HG03565 (cell line): ENCODE data around the gene PTH2.
"Not testable (repeated sequence)": the region's sequence is repeated elsewhere in the genome, so short reads cannot be mapped to it uniquely, and the experiment has no call there.

Experiments
- ATAC-seq: cut with Tn5 transposase; IDR thresholded peaks from one replicate; pipeline ENCODE4 v1.9.1; 2021; ENCODE audit warnings: mild to moderate bottlenecking, moderate library complexity; ENCODE audit not compliant: unreplicated experiment

Gene PTH2

DNA sequence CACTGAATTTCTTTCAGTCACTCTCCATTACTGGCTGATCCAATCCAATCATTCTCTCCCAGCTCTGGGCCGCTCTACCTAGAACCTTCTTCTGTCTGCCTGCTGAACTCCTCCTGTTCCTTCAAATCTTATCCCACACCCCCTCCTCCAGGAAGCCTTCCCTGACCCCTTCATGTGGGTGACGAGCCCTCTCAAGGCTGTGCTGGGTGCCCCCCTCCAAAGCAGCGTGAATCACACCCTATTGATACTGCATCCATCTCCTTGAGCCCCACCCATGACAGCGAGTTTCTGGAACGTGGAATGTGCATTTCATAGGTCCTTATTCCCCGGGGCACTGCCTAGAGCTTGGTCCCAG is 25.2 kb upstream of the PTH2 start:
- ATAC-seq = no peak

DNA sequence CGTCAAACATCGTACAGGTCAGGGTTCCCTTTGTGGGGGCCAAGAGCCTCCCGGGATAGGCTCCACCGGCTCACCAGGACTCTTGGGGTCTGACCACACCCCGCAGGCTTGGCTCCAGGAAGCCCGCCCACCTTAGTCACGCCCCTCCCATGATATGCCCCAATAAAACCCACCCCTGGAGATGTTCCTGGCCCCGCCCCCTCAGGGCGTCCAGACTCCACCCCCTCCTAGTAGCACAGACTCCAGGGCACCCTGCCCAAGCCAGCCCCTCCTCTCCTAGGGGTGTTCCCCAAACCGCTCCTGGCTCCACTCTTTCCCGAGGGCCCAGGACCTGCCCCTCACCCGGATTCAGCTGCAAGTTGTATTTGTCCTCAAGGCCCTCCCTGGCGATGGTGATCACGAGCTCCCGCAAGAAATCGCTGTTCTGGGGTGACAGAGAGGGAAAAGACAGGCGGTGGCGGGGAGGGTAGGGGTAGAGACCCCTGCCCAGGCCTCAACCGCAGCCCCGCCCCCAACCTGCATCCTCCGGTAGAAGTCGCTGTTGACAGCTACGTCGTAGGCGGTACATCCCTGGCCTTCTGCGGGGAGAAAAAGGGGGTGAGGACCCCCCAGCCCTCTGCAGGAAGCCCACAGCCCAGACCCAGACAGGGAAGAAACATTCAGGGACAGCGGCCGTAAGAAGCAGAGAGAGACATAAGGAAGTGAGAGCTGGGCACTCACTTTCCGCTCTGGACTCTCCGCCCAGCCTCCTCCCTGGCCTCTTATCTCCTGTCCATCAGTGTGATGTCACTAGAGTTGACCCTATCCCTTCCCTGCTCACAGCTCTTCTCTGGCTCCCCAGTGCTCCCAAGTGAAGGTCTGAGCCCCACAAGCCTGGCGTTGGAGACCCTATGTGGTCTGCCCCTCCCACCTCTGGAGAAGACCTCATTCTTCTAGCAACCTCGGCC is 24.5 kb upstream of the PTH2 start:
- no peak for ATAC-seq

DNA sequence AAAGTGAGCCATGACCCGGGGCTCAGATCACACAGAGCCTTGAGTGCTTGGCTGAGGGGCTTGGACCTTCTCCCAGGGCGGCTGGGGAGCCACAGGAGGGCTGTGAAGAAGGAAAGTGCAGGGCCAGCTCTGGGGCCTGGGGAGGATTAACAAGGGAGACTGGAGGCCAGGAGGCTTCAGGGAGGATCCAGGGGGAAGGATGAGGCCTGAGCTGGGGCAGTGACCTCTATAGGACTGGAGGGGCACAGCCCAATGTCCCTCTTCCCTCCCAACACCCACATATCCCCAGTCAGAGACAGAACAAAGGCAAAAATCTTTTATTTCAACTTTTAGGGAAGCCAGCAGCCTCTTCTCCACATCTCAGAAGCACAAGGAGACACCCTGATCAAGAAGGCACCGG is 22.8 kb upstream of the PTH2 start:
- no peak for ATAC-seq

DNA sequence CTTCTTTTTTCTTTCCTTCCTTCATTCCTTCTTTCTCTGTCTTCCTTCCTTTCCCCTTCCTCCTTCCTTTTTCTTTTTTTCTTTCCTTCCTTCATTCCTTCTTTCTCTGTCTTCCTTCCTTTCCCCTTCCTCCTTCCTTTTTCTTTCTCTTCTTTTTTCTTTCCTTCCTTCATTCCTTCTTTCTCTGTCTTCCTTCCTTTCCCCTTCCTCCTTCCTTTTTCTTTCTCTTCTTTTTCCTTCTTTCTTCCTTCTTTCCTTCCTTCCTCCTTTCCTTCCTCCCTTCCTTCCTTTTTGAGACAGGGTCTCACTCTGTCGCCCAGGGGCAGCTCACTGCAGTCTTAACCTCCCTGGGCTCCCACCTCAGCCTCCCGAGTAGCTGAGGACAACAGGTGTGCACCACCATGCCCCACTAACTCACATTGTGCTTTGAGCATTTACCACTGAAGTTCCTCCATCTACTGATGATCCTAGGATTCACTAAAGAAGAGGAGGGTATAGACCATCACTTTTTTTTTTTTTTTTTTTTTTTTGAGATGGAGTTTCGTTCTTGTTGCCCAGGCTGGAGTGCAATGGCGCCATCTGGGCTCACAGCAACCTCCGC is 21.0 kb upstream of the PTH2 start:
- ATAC-seq = not testable (repeated sequence)

DNA sequence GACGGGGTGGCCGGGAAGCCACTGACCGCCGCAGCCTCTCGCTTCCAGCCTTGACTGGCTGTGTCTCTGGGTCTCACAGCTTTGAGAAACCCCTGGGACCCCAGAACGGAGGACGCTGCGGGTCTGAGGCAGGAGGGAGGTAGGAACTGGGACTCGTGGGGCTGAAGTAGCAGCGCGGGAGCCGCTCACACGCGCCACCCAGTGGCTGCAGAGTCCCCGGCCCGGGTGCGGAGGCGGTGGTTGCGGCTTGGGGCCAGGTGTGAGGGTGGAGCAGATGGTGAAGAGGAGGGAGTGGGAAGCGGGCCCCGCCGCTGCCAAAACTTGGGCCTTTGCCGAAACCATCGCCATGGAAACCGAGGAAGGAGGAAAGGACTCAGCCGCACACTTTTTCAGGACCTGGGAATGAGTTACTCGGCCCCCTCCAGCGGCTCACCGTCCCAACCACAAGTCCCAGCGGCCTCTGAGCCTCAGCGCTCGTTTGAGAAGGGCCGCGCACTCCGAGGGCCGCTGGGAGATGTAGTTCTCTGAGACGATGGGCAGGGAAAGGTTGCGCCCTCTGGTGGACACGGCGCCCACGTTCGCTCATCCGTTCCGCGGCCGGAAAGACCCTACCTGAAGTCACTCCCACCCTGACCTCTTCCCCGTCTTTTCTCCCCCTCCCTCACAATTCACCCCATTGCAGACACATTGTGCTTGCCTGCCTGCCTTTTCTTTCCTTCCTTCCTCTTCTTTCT is 20.3 kb upstream of the PTH2 start:
- ATAC-seq = peak; percentile 66

DNA sequence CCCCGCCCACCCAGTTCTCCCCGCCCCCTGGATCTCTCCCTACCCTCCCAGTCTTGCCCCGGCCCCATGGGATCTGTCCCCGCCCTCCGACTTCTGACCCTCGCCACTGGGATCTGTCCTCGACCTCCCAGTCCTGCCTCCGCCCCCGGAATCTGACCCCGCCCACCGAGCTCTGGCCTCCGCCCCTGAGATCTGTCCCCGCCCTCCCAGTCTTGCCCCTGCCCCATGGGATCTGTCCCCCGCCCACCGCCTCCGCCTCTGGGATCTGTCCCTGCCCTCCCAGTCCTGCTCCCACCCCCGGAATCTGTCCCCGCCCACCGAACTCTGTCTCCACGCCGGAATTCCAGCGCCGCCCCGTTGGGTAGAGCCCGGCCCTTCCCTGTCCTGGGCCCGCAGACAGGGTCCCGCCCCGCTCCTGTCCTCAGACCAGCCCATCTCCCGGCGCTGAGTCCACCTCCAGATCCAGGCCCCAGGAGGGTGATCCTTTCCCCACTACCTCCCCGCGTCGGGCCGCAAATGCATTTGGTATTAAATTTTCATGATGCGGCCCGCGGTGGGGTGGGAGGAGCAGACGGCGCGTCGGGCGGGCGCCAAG is 19.6 kb upstream of the PTH2 start:
- ATAC-seq = no peak

DNA sequence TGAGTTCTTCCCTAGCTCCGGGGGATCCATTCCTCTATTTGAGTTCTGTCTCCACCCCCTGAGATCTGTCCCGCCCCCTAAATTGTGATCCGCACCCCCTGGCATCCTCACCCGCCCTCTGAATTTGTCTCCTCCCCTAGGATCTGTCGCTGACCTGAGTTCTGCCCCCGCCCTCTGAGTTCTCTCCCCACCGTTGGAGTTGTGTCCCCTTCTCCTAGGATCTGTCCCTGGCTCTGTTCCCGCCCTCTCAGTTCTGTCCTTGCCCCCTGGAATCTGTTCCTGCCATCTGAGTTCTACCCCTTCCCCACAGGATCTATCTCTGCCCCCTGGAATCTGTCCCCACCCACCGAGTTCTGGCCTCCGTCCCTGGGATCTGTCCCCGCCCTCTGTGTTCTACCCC is 19.1 kb upstream of the PTH2 start:
- ATAC-seq = no peak

DNA sequence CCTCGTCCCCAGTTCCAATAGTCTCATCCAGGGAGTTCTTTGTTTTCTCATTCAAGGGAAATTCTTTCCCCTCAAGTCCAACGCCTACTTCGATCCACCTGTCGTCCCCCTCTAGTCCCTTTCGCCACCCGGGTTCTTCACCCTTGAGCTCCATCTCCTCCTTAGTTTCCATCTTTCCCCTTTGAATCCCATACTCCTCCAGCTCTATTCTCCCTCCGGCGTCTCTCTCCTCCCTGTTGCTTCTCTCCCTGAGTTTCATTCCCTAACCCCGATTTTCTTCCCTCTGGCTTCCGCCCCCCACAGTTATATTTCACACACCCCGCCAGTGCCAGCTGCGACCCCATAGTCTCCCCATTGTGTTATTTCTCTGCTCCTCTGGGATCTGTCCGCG is 18.7 kb upstream of the PTH2 start:
- ATAC-seq = no peak

DNA sequence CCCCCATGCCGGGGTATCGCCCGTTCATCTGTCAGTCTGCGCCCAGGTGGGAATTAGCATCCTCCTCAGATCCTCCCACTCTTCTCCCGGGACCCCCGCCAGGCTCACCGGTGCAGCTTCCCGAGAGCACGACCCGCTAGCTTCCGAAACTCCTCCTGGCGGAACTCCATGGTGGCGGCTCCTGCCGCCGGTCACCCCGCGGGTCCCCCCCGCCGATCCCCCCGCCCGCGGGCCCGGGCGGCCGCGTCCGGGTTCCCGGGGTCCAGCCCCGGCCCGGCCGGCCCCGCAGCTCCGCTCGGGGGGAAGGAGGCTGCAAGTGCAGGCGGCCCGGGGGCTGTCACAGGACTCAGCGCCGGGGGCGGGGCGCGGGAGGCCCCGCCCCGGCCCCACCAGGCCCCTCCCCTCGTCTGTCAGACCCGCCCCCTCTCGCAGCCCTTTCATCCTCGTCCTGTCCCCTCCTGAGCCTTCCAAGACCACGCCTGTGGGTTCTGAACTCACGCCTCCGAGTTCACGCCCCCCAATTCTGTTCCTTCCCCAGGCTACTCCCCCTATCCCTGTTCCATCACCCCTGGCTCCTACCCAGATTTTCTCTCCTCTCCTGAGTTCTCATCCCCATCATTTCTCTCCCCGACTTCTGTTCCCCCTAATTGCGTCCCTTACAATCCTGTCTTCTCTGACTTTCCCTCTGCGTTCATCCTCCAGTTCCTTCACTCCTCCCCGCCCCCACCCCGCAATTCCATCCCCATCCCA is 18.1 kb upstream of the PTH2 start, which contains the start of gene SLC17A7:
TSS of gene SLC17A7 (minus strand) at position 318 of the 750 bp plus-strand sequence. CDS start at position 170, 148 bp downstream.
- no peak for ATAC-seq

DNA sequence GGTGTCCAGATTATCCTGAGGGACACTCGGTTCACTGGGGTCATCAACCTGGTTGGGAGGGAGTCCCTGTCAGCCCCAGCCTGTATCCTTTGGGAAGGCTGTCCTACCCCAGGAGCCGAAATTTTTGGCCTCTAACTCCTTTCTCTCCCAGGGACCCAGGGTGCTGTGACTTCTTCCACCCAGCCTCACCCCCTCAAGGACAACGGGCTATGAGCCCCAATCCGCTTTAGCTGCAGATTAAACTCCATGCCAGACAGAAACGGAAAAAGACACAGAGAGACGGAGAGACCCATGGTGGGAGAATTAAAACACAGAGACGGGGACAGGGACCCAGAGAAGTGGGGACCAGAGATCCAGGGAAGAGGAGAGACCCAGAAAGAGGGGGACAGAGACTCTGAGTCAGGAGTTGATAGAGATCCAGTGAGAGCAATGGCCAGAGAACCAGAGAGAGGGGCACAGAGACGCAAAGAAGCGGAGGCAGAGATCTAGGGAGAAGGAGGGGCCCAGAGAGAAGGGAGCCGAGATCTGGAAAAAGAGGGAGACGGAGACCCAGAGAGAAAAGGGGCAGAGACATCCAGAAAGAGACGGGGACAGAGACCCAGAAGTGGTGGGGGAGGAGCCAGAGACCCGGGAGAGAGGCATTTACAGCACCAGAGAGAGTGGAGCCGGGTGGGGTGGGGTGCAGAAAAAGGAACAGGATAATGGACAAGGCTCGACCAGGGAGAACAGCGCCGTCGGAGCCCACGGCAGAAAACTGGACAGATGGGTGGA is 17.4 kb upstream of the PTH2 start:
- ATAC-seq = no peak

DNA sequence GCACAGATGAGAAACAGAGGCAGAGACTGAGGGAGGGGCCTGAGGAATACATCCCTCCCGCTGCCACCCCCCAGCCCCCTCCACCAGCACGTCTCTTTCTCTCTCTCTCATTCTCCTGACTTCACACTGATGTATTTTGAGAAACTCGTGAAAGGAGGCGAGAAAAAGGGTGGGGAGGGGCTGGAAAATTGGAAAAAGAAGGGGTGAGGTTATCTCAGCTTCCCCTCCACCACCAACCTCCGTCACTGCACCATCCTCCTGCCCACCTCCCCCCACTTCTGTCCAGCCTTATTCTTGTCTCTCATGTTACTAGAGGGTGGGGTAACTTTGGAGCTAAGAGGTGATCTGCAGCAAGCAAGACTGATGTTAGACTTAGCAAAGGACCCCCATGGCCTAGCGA is 16.6 kb upstream of the PTH2 start:
- ATAC-seq = no peak

DNA sequence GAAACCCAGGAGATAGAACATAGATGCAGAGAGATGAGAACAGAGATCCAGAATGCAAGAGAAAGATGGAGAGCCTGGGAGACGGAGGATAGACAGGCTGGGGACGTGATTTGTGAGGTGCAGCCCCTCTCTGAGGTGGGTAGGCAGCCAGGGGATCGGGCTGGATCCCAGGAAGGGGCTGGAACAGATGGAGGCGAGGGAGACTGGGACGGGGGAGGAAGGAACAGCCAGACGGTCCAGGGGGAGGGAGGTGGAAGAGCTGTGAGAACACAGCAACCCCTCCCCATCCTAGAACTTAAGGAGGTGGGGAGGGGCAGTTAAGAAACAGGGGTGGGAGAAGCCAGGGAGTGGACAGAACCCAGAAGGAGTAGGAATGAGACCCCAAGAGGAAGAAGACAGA is 15.0 kb upstream of the PTH2 start:
- ATAC-seq = no peak

DNA sequence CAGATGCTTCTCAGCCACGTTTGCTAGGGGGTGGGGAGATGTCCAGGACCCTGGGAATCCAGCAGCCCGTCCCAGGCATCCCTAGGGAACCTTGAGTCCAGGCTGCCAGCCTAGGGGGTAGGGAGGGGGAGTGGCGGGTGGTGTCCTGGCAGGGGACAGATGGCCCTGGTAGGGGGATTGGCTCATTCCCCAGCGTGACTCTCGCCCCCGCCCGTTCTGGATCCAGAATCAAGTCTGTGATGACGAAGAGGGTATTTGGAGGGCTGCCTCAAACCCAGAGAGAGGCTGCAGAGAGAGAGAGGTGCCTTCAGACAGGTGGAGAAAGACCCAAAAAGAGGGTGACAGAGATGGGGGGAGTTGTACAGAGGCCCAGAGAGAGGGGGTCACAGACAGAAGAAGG is 14.0 kb upstream of the PTH2 start:
- ATAC-seq = no peak

DNA sequence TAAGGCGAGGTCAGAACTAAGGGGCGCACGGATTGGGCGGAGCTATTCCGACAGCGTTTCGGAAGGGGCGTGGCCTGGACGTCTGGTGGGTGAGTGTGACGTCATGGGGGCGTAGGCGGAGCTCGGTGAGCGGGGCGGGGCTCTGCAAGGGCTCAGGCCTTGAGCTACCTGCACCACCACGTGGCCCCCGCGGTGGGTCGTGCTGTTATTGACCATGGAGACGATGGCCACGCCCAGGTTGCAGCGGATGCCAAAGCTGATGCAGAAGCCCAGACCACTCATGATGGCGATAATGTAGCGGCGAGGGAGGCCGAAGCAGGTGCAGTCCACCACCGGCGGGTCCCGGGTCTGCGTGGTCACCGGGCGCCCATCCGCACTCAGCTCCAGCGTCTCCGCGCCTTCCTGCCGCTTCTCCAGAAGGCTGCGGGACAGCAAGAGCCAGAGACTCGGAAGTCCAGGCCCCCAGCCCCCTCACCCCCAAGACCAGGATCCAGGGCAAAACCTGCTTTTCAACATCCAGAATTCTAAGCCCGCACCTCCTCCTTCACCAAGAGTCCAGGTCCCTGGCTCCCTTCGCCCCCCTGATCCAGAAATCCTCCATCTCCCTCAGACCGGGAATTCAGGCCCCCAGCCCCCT is 13.3 kb upstream of the PTH2 start:
- ATAC-seq = no peak

DNA sequence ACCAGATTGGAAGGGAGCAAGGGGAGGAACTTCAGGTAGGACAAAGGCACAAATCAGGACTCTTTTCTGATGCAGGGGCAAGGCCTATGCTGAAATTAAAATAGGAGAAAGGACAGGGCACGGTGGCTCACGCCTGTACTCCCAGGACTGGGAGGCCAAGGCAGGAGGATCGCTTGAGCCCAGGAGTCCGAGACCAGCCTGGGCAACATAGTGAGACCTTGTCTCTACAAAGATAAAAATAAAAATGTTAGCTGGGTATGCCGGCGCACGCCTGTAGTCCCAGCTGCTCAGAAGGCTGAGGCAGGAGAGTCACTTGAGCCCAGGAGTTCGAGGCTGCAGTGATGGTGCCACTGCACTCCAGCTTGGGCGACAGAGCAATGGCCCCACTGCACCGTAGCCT is 12.4 kb upstream of the PTH2 start:
- ATAC-seq = no peak

DNA sequence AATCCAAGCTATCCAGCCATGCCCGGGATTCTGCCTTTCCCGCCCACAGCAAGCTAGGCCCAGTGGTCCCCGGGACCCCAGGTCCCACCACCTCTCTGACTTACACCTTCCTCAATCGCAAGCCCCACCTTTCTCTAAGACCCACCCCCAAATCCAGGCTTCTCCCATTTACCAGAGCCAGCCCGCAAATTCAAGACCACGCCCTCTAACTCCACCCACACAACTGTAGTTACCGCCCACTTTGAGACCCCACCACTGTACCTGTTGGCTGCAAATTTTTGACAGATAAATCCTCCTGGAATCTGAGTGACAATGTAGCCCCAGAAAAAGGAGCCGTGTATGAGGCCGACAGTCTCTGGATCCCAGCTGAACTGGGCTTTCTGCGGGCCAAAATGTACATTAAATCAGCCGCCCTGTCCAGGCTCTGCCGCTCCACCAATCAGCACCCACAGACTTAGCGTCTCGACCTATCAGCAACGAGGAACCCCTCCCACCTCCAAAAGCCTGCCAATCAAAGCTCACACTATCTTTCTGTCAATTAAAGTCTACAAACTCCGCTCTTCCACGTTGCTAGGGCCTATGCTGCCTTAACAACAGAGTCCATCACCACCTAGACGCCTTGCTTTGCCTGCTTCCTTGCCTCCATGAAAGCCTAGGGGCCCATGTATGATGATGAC is 11.8 kb upstream of the PTH2 start:
- ATAC-seq = no peak

DNA sequence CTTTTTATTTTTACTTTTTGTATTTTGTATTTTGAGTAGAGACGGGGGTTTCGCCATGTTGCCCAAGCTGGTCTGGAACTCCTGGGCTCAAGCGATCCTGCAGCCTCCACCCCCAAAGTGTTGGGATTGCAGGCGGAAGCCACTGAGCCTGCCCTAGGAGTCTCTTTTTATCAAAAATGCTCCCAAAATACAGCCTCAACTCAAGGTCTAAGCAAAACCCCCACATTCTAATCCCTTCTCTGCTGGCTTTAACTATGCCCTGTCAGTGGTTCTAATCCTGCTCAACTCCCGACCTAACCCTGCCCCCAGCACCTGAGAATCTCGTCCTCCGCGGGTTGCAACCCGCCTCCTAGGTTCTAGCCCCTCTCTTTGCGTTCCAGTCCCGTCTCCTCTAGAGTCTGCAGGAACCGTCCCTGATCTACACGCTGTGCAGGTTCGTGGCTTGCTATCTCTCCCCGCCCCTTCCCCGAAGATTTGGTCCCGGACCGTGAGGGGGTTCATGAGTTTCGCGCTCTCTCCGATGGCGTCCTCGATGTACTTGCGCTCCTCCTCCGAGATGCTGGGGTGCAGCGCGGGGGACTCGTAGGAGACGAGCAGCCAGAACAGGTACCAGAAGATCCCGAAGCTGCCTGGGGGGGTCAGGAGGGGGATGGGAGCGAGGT is 10.1 kb upstream of the PTH2 start:
- no peak for ATAC-seq
